GM11168 (cell line): ENCODE data around the gene TRAK2.

Experiments
- in situ Hi-C: fragments of 300-500 bp; cut with MboI; formaldehyde crosslinking; loops from one replicate; pipeline ENCODE4 v1.12.0; 2022; ENCODE audit warnings: low sequenced_read_pairs; ENCODE audit not compliant: unreplicated experiment

TRAK2 gene

GRCh38 chr2:201363857-201364560 lies 87.2 kb downstream of the TRAK2 start:
- in situ Hi-C loops = loop anchor here (5.0 kb wide), 1 partner anchor 107 kb away; no protein-coding TSS in a partner anchor

- in situ Hi-C loops = loop anchor here (5.0 kb wide), 1 partner anchor 105 kb away; no protein-coding TSS in a partner anchor
Measured at GRCh38 chr2:201362396-201362795, 88.9 kb downstream of the TRAK2 start.

- in situ Hi-C loops = loop anchor here (5.0 kb wide), 1 partner anchor 104 kb away; no protein-coding TSS in a partner anchor
Measured at GRCh38 chr2:201361078-201361733, 90.1 kb downstream of the TRAK2 start.

- in situ Hi-C loops = loop anchor here (5.0 kb wide), 1 partner anchor 103 kb away; no protein-coding TSS in a partner anchor
Measured at GRCh38 chr2:201360256-201360655, 91.0 kb downstream of the TRAK2 start.

- in situ Hi-C loops = no loop called here
Measured at GRCh38 chr2:201358684-201359083, 92.6 kb downstream of the TRAK2 start.

GRCh38 chr2:201357221-201357620 lies 94.0 kb downstream of the TRAK2 start, which contains the start of gene FLACC1:
Gene FLACC1 (minus strand): TSS chr2:201357345. CDS start chr2:201351404, 5,941 bp downstream.
- in situ Hi-C loops = no loop called here

- in situ Hi-C loops = no loop called here
Measured at GRCh38 chr2:201353116-201353515, 98.1 kb downstream of the TRAK2 start.

GRCh38 chr2:201350879-201351278 lies 100.4 kb downstream of the TRAK2 start:
- in situ Hi-C loops = no loop called here

GRCh38 chr2:201349601-201350000 lies 101.7 kb downstream of the TRAK2 start:
- in situ Hi-C loops = no loop called here

- in situ Hi-C loops = no loop called here
Measured at GRCh38 chr2:201348758-201349157, 102.5 kb downstream of the TRAK2 start.

- in situ Hi-C loops = no loop called here
Measured at GRCh38 chr2:201347138-201347537, 104.1 kb downstream of the TRAK2 start.

- in situ Hi-C loops = no loop called here
Measured at GRCh38 chr2:201345625-201346213, 105.5 kb downstream of the TRAK2 start.

GRCh38 chr2:201344663-201345366 lies 106.4 kb downstream of the TRAK2 start:
- in situ Hi-C loops = no loop called here

- in situ Hi-C loops = no loop called here
Measured at GRCh38 chr2:201343559-201343958, 107.7 kb downstream of the TRAK2 start.

- in situ Hi-C loops = no loop called here
Measured at GRCh38 chr2:201342923-201343322, 108.3 kb downstream of the TRAK2 start.

- in situ Hi-C loops = no loop called here
Measured at GRCh38 chr2:201329409-201329808, 121.8 kb downstream of the TRAK2 start.

- in situ Hi-C loops = no loop called here
Measured at GRCh38 chr2:201327678-201328077, 123.6 kb downstream of the TRAK2 start.
